HL-60 (cell line): ENCODE data around the gene OR14J1.

Source experiments
- POLR2AphosphoS5 ChIP-seq: IDR thresholded peaks from 2 replicates; pipeline ENCODE4 v1.6.1; 2012; ENCODE audit warnings: low read depth
- TF ChIP-seq, protein P1 (sequence below): IDR thresholded peaks from 2 replicates; pipeline ENCODE4 v1.6.1; 2012; ENCODE audit warnings: low read depth; ENCODE audit not compliant: insufficient replicate concordance
- TF ChIP-seq, protein P2 (sequence below): IDR thresholded peaks from one replicate; pipeline ENCODE4 v1.5.1; 2011; ENCODE audit warnings: low read length, control low read depth, inconsistent platforms; ENCODE audit not compliant: insufficient read depth

DNA sequence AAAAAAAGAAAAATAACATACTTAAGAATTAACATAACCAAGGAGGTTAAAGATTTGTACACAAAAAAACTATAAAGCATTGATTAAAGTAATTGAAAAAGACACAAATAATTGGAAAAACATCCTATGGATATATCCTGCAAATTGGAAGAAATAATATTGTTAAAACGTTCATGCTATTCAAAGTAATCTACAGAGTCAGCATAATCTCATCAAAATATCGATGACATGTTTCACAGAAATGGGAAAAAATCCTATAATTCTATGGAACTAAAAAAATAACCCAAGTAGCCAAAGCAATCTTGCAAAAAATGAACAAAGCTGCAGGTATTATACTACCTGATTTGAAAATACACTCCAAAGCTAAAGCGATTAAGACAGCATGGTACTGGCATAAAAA lies 43.9 kb downstream of the OR14J1 start:
- TF ChIP-seq, protein P1, sequence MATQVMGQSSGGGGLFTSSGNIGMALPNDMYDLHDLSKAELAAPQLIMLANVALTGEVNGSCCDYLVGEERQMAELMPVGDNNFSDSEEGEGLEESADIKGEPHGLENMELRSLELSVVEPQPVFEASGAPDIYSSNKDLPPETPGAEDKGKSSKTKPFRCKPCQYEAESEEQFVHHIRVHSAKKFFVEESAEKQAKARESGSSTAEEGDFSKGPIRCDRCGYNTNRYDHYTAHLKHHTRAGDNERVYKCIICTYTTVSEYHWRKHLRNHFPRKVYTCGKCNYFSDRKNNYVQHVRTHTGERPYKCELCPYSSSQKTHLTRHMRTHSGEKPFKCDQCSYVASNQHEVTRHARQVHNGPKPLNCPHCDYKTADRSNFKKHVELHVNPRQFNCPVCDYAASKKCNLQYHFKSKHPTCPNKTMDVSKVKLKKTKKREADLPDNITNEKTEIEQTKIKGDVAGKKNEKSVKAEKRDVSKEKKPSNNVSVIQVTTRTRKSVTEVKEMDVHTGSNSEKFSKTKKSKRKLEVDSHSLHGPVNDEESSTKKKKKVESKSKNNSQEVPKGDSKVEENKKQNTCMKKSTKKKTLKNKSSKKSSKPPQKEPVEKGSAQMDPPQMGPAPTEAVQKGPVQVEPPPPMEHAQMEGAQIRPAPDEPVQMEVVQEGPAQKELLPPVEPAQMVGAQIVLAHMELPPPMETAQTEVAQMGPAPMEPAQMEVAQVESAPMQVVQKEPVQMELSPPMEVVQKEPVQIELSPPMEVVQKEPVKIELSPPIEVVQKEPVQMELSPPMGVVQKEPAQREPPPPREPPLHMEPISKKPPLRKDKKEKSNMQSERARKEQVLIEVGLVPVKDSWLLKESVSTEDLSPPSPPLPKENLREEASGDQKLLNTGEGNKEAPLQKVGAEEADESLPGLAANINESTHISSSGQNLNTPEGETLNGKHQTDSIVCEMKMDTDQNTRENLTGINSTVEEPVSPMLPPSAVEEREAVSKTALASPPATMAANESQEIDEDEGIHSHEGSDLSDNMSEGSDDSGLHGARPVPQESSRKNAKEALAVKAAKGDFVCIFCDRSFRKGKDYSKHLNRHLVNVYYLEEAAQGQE: no peak
- TF ChIP-seq, protein P2, sequence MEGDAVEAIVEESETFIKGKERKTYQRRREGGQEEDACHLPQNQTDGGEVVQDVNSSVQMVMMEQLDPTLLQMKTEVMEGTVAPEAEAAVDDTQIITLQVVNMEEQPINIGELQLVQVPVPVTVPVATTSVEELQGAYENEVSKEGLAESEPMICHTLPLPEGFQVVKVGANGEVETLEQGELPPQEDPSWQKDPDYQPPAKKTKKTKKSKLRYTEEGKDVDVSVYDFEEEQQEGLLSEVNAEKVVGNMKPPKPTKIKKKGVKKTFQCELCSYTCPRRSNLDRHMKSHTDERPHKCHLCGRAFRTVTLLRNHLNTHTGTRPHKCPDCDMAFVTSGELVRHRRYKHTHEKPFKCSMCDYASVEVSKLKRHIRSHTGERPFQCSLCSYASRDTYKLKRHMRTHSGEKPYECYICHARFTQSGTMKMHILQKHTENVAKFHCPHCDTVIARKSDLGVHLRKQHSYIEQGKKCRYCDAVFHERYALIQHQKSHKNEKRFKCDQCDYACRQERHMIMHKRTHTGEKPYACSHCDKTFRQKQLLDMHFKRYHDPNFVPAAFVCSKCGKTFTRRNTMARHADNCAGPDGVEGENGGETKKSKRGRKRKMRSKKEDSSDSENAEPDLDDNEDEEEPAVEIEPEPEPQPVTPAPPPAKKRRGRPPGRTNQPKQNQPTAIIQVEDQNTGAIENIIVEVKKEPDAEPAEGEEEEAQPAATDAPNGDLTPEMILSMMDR: no peak
- TF ChIP-seq POLR2AphosphoS5: no peak
